HepG2 (cell line): ENCODE results near the gene COMMD10. TPM values are rescaled to one million over a fixed set of nuclear protein-coding genes. Genes with fewer than 3 reads are reported as not detected.

Experiments
- ATAC-seq: fragments of 200-7000 bp; cut with Tn5 transposase; 3 replicates; pipeline ENCODE4 v1.9.1; 2020; ENCODE audit warnings: mild to moderate bottlenecking, moderate library complexity
- BruUV-seq: library from RNA; stranded (reverse); fragments of 400-500 nt; replicated peaks from 2 replicates; lab custom pipeline; 2021; lab: Mats Ljungman, UMichigan
- CTCF ChIA-PET: fragments of 300-600 bp; formaldehyde crosslinking; extraction: SDS; loops from one replicate; lab custom pipeline; 2021; ENCODE audit warnings: low total read pairs, inconsistent platforms, low intra/inter-chr PET ratio; lab: Yijun Ruan, JAX
- POLR2A ChIA-PET: fragments of 350-600 bp; sonication (Branson Sonifier 250); formaldehyde crosslinking; loops from one replicate; lab custom pipeline; 2020; ENCODE audit warnings: antibody characterized with exemption, inconsistent platforms; lab: Yijun Ruan, JAX
- DNase-seq: peaks from one replicate; pipeline ENCODE4 v3.0.0-alpha.2; 2015; ENCODE audit warnings: low spot score
- FAIRE-seq: peaks from 3 replicates; lab custom pipeline; 2011; peaks lifted over from hg19 to GRCh38; lab: Jason Lieb, UNC
- H2AFZ ChIP-seq: one replicate; pipeline ENCODE4 v1.6.1; 2011; ENCODE audit warnings: low read length, inconsistent platforms
- H3K27ac ChIP-seq: fragments of 300-600 bp; 3 replicates; pipeline ENCODE4 v1.8.0; 2011; ENCODE audit warnings: mixed run types, mild to moderate bottlenecking, mixed read lengths, low read length, inconsistent platforms; ENCODE audit not compliant: insufficient read depth; ENCODE audit errors: extremely low read length
- H3K27me3 ChIP-seq, 2 experiments: fragments of 200-600 bp in 1 of 2; 2 replicates in 1 of 2; 3 replicates in 1 of 2; pipeline versions ENCODE4 v1.6.0 to v1.8.0; 2011; ENCODE audit warnings: low read length in 2 of 2, mild to moderate bottlenecking in 2 of 2, moderate library complexity in 2 of 2, inconsistent platforms in 1 of 2; ENCODE audit not compliant: insufficient read depth in 2 of 2, control insufficient read depth in 1 of 2
- H3K36me3 ChIP-seq, 2 experiments: fragments of 200-600 bp in 1 of 2; replicated peaks in 1 of 2; 2 replicates in 1 of 2; 3 replicates in 1 of 2; pipeline versions ENCODE4 v1.5.1 to v1.8.0; 2011; ENCODE audit warnings: low read length in 2 of 2, inconsistent platforms in 1 of 2; ENCODE audit not compliant: insufficient read depth in 2 of 2, control insufficient read depth in 1 of 2
- H3K4me1 ChIP-seq: 2 replicates; pipeline ENCODE4 v1.5.1; 2012; ENCODE audit warnings: low read length, inconsistent platforms; ENCODE audit not compliant: insufficient read depth
- H3K4me2 ChIP-seq: 2 replicates; pipeline ENCODE4 v1.6.0; 2011; ENCODE audit warnings: low read depth, low read length, inconsistent platforms
- H3K4me3 ChIP-seq, 3 experiments: fragments of 200-600 bp in 1 of 3; sonication (generic), shearing (Covaris generic) in 1 of 3; replicated peaks in 1 of 3; 2 replicates each; pipeline ENCODE4 v1.5.1; 2011 to 2016; ENCODE audit warnings: low read length in 3 of 3, inconsistent platforms in 2 of 3, low read depth in 2 of 3, mild to moderate bottlenecking in 2 of 3, control low read depth in 1 of 3, mixed read lengths in 1 of 3; ENCODE audit not compliant: insufficient read depth in 1 of 3
- H3K79me2 ChIP-seq: one replicate; pipeline ENCODE4 v1.6.1; 2011; ENCODE audit warnings: low read length, inconsistent platforms; ENCODE audit not compliant: insufficient read depth
- H3K9ac ChIP-seq: 2 replicates; pipeline ENCODE4 v1.6.0; 2011; ENCODE audit warnings: mild to moderate bottlenecking, low read depth, low read length, inconsistent platforms; ENCODE audit not compliant: insufficient read depth
- H3K9me3 ChIP-seq: 2 replicates; pipeline ENCODE4 v1.5.1; 2012; ENCODE audit warnings: mild to moderate bottlenecking, low read length
- H4K20me1 ChIP-seq: 2 replicates; pipeline ENCODE4 v1.6.0; 2011; ENCODE audit warnings: inconsistent platforms, mild to moderate bottlenecking, low read length, moderate library complexity; ENCODE audit not compliant: insufficient read depth
- CEBPG ChIP-seq: IDR thresholded peaks from 2 replicates; pipeline ENCODE4 v1.6.1; 2016
- HMG20A ChIP-seq: IDR thresholded peaks from 2 replicates; pipeline ENCODE4 v1.6.1; 2016; ENCODE audit warnings: borderline replicate concordance
- NFE2 ChIP-seq: sonication (generic); formaldehyde crosslinking; IDR thresholded peaks from 2 replicates; pipeline ENCODE4 v1.4.0; 2020; ENCODE audit warnings: missing genetic modification reagents
- PPARG ChIP-seq: conservative IDR thresholded peaks from 2 replicates; pipeline ENCODE4 v1.6.1; 2016; ENCODE audit warnings: missing biosample characterization, missing genetic modification reagents
- STAG1 ChIP-seq: sonication (generic); formaldehyde crosslinking; IDR thresholded peaks from 2 replicates; pipeline ENCODE4 v1.4.0; 2020; ENCODE audit warnings: missing genetic modification reagents
- THAP11 ChIP-seq: IDR thresholded peaks from 2 replicates; pipeline ENCODE4 v1.6.1; 2016; ENCODE audit warnings: missing biosample characterization, missing genetic modification reagents
- ZNF160 ChIP-seq: sonication (generic); formaldehyde crosslinking; IDR thresholded peaks from 2 replicates; pipeline ENCODE4 v1.8.0; 2022; ENCODE audit warnings: mild to moderate bottlenecking, inconsistent platforms, missing genetic modification reagents
- ZNF274 ChIP-seq: sonication (generic); formaldehyde crosslinking; IDR thresholded peaks from 2 replicates; pipeline ENCODE4 v1.5.1; 2020; ENCODE audit warnings: mild to moderate bottlenecking, missing genetic modification reagents
- ZNF296 ChIP-seq: sonication (generic); formaldehyde crosslinking; conservative IDR thresholded peaks from 2 replicates; pipeline ENCODE4 v1.5.0; 2020; ENCODE audit warnings: mild to moderate bottlenecking, missing genetic modification reagents
- ZNF652 ChIP-seq: IDR thresholded peaks from 2 replicates; pipeline ENCODE4 v1.6.1; 2016; ENCODE audit warnings: low read depth, borderline replicate concordance
- ZNF772 ChIP-seq: sonication (generic); formaldehyde crosslinking; IDR thresholded peaks from 2 replicates; pipeline ENCODE4 v1.5.0; 2020; ENCODE audit warnings: mild to moderate bottlenecking, missing genetic modification reagents
- WGBS: methylation state at CpG from one replicate; pipeline ENCODE4 v1.1.6; 2017; ENCODE audit warnings: low lambda C conversion rate; 5-methylcytosine and 5-hydroxymethylcytosine counted together
- in situ Hi-C: cut with HindIII; loops from 2 replicates; pipeline ENCODE4 v1.10.0; 2017; ENCODE audit warnings: low pct_unique_long_range_greater_than_20kb; ENCODE audit not compliant: extremely low pct_ligation_motif_present
- intact Hi-C: fragments of 100-400 bp; cut with micrococcal nuclease; formaldehyde crosslinking; loops from one replicate; pipeline ENCODE4 v1.10.0; 2022; ENCODE audit not compliant: unreplicated experiment
- polyA plus RNA-seq, 8 experiments: library from polyadenylated mRNA; depleted of rRNA in 3 of 8; stranded (reverse) in 7 of 8; unstranded in 1 of 8; fragments of >200 nt; fragmentation: Illumina TruSeq in 4 of 8; extraction: Trizol in 4 of 8; gene quantifications; 2 replicates each; pipeline versions ENCODE4 v1.2.1 to v1.2.3, GENCODE V29; 2011 to 2016; ENCODE audit warnings: low read depth in 4 of 8, missing spikeins in 1 of 8, mixed read lengths in 1 of 8; ENCODE audit not compliant: insufficient read depth in 1 of 8
- total RNA-seq, 5 experiments: library from RNA; depleted of rRNA; stranded (reverse); fragments of >200 nt; fragmentation: Illumina TruSeq; extraction: Trizol; gene quantifications; 2 replicates each; pipeline ENCODE4 v1.2.3, GENCODE V29; 2016; ENCODE audit warnings: low read depth in 1 of 5
- TF ChIP-seq, protein P1 (sequence below): sonication (generic); formaldehyde crosslinking; IDR thresholded peaks from 2 replicates; pipeline ENCODE4 v1.5.0; 2020; ENCODE audit warnings: missing genetic modification reagents, mild to moderate bottlenecking, borderline replicate concordance
- TF ChIP-seq, protein P2 (sequence below): sonication (generic); formaldehyde crosslinking; IDR thresholded peaks from 2 replicates; pipeline ENCODE4 v1.5.0; 2020; ENCODE audit warnings: mild to moderate bottlenecking, missing genetic modification reagents, moderate library complexity
- TF ChIP-seq, protein P3 (sequence below): sonication (generic); formaldehyde crosslinking; IDR thresholded peaks from 2 replicates; pipeline ENCODE4 v1.5.0; 2020; ENCODE audit warnings: missing genetic modification reagents
- TF ChIP-seq, protein P4 (sequence below): sonication (generic); formaldehyde crosslinking; IDR thresholded peaks from 2 replicates; pipeline ENCODE4 v1.9.0; 2021; ENCODE audit warnings: missing genetic modification reagents, mild to moderate bottlenecking, borderline replicate concordance

COMMD10 gene
- total and polyA plus RNA-seq, 2 of the 13 experiments (the other 11 are each of a cell fraction or from before 2014, with no cell fraction given): 16.9 to 39.3 TPM

DNA sequence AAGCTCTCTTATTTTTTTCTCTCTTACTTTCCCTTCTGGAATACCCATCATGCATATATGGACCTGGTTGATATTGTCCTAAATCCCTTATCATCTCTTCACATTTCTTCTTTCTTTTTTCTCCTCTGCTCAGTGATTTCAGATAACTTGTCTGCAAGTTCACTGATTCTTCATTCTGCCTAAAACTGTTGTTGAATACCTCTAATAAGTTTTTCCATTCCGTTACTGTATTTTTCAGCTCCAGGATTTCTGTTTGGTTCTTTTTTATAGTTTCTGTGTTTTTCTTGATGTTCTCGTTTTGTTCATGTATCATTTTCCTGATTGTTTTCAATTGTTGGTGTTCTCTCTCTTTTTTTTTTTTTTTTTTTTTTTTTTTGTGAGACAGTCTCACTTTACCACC lies 203.7 kb downstream of the COMMD10 start:
- Histone ChIP-seq H3K79me2 (no peaks in the 10 kb centered on the region), H3K4me2 (no peak overlapping the region), H3K9ac (no peak overlapping the region)
- TF ChIP-seq HMG20A (CRISPR knock-in tag) (no peak), ZNF772 (no peak), THAP11 (CRISPR knock-in tag) (no peak), ZNF652 (no peak), NFE2 (CRISPR knock-in tag) (no peak), PPARG (no peak), ZNF160 (peak; percentile 98)
- TF ChIP-seq, all 625 proteins: peak for 1
- no peaks in the 10 kb centered on the region; a peak in 1 of 5 replicates for H3K27me3 ChIP-seq
- H4K20me1 ChIP-seq: no peaks in the 10 kb centered on the region
- H3K9me3 ChIP-seq: peaks cover 8% of the 10 kb centered on the region; the same call in 1 of the 2 replicates
- no peak overlapping the region for H3K27ac ChIP-seq
- FAIRE-seq: no peak
- intact Hi-C loops (no loop called here), in situ Hi-C loops (no loop called here)
- BruUV-seq: no TSS peak
- ChIA-PET CTCF (interaction anchor here (2.0 kb wide), 1 partner anchor 151 kb away, joined by 10 read pairs; no protein-coding TSS in a partner anchor), POLR2A (no interaction called here)
- ATAC-seq: no peak
- H2AFZ ChIP-seq: no peak overlapping the region
- no peaks in the 10 kb centered on the region; a peak in 1 of 5 replicates for H3K36me3 ChIP-seq
- DNase-seq: no peak
- 96% methylated on average over 2 of the region's 2 CpGs for WGBS
- H3K4me1 ChIP-seq: no peaks in the 10 kb centered on the region
- no peak overlapping the region for H3K4me3 ChIP-seq

DNA sequence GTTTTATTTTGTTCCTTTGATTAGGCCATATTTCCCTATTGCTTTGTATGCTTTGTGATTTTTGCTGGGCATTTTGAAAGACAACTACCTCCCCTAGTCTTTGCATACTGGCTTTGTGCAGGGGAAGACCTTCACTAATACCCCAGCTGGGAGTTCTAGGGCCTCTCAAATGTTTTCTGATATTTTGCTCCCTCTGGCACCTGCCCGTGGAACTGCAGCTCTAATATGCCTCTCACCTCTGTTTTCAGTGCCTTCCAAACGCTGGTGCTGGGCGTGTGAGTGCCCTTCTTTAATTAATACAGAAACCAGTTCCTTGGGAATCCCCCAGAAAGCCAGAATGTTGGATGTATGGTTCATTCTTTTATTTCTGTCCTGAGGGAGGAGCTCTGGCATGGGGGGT lies 204.5 kb downstream of the COMMD10 start:
- CTCF ChIA-PET: interaction anchor here (2.0 kb wide), 1 partner anchor 151 kb away, joined by 10 read pairs; no protein-coding TSS in a partner anchor
- intact Hi-C loops (loop anchor here (1.0 kb wide), 1 partner anchor 152 kb away; no protein-coding TSS in a partner anchor), in situ Hi-C loops (no loop called here)
- TF ChIP-seq ZNF274 (CRISPR knock-in tag): no peak
- TF ChIP-seq, protein P1, sequence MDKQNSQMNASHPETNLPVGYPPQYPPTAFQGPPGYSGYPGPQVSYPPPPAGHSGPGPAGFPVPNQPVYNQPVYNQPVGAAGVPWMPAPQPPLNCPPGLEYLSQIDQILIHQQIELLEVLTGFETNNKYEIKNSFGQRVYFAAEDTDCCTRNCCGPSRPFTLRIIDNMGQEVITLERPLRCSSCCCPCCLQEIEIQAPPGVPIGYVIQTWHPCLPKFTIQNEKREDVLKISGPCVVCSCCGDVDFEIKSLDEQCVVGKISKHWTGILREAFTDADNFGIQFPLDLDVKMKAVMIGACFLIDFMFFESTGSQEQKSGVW (CRISPR knock-in tag): no peak
- no peak for TF ChIP-seq THAP11 (CRISPR knock-in tag)
- TF ChIP-seq, protein P2, sequence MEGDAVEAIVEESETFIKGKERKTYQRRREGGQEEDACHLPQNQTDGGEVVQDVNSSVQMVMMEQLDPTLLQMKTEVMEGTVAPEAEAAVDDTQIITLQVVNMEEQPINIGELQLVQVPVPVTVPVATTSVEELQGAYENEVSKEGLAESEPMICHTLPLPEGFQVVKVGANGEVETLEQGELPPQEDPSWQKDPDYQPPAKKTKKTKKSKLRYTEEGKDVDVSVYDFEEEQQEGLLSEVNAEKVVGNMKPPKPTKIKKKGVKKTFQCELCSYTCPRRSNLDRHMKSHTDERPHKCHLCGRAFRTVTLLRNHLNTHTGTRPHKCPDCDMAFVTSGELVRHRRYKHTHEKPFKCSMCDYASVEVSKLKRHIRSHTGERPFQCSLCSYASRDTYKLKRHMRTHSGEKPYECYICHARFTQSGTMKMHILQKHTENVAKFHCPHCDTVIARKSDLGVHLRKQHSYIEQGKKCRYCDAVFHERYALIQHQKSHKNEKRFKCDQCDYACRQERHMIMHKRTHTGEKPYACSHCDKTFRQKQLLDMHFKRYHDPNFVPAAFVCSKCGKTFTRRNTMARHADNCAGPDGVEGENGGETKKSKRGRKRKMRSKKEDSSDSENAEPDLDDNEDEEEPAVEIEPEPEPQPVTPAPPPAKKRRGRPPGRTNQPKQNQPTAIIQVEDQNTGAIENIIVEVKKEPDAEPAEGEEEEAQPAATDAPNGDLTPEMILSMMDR (CRISPR knock-in tag): 0 out of 2 replicates have a peak, but pooled peaks have one; percentile 6
- TF ChIP-seq, protein P3, sequence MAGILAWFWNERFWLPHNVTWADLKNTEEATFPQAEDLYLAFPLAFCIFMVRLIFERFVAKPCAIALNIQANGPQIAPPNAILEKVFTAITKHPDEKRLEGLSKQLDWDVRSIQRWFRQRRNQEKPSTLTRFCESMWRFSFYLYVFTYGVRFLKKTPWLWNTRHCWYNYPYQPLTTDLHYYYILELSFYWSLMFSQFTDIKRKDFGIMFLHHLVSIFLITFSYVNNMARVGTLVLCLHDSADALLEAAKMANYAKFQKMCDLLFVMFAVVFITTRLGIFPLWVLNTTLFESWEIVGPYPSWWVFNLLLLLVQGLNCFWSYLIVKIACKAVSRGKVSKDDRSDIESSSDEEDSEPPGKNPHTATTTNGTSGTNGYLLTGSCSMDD (CRISPR knock-in tag): no peak
- TF ChIP-seq STAG1: peak; percentile 12; the same call in 1 of the 2 replicates
- no peak for TF ChIP-seq CEBPG
- TF ChIP-seq, protein P4, sequence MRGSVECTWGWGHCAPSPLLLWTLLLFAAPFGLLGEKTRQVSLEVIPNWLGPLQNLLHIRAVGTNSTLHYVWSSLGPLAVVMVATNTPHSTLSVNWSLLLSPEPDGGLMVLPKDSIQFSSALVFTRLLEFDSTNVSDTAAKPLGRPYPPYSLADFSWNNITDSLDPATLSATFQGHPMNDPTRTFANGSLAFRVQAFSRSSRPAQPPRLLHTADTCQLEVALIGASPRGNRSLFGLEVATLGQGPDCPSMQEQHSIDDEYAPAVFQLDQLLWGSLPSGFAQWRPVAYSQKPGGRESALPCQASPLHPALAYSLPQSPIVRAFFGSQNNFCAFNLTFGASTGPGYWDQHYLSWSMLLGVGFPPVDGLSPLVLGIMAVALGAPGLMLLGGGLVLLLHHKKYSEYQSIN (CRISPR knock-in tag): no peak
- no peak for TF ChIP-seq ZNF296 (CRISPR knock-in tag)
- Histone ChIP-seq H3K9me3 (peaks cover 8% of the 10 kb centered on the region; the same call in 1 of the 2 replicates), H3K9ac (no peak overlapping the region), H2AFZ (no peak overlapping the region), H3K27ac (no peak overlapping the region), H3K4me1 (no peaks in the 10 kb centered on the region), H3K4me3 (no peak overlapping the region), H3K27me3 (no peaks in the 10 kb centered on the region; a peak in 1 of 5 replicates), H3K79me2 (no peaks in the 10 kb centered on the region), H3K36me3 (no peaks in the 10 kb centered on the region; a peak in 1 of 5 replicates), H4K20me1 (no peaks in the 10 kb centered on the region), H3K4me2 (no peak overlapping the region)
- WGBS: 72% methylated on average over 3 of the region's 3 CpGs
- DNase-seq (peak; percentile 7), ATAC-seq (peak; percentile 50; the same call in 2 of the 3 replicates), FAIRE-seq (no peak)
- BruUV-seq: no TSS peak
- POLR2A ChIA-PET: no interaction called here
